ENCODE results near the gene LRRFIP1. TPM values are rescaled to one million over a fixed set of nuclear protein-coding genes. Genes with fewer than 3 reads are reported as not detected.

The LRRFIP1 gene
- polyA plus RNA-seq, 1 experiment, result 71.1 TPM

GRCh38 chr2:237645261-237645660 lies 17.9 kb downstream of the LRRFIP1 start:
- H3K9me3 ChIP-seq (ENCODE audit: control insufficient read depth, insufficient read depth, low read length), result peaks cover 4% of the 10 kb centered on the region; the same call in 1 of the 2 replicates
- no peaks in the 10 kb centered on the region for H3K27me3 ChIP-seq (ENCODE audit: control insufficient read depth, insufficient read depth, low read length)
- no peak for DNase-seq (ENCODE audit: low read depth, low spot score)
- POLR2A ChIA-PET, result no interaction called here
- no peak overlapping the region for H3K27ac ChIP-seq (ENCODE audit: low read depth, low read length)
- TF ChIP-seq CTCF (IDR thresholded peaks at IDR 0.05; ENCODE audit: low read depth, low read length), result no peak
- CTCF ChIA-PET, result interaction anchor here (0.7 to 1.5 kb wide), 2 partner anchors 15 to 73 kb away, joined by 3 read pairs; no protein-coding TSS in a partner anchor
- no peak overlapping the region for H3K4me3 ChIP-seq (ENCODE audit: low read depth, low read length)

- CTCF ChIA-PET, result no interaction called here
- TF ChIP-seq CTCF (IDR thresholded peaks at IDR 0.05; ENCODE audit: low read depth, low read length), result no peak
- Histone ChIP-seq H3K9me3 (ENCODE audit: control insufficient read depth, insufficient read depth, low read length) (peaks cover 15% of the 10 kb centered on the region), H3K4me3 (ENCODE audit: low read depth, low read length) (no peak overlapping the region), H3K27me3 (ENCODE audit: control insufficient read depth, insufficient read depth, low read length) (no peaks in the 10 kb centered on the region), H3K27ac (ENCODE audit: low read depth, low read length) (no peak overlapping the region)
- DNase-seq (ENCODE audit: low read depth, low spot score), result no peak
- POLR2A ChIA-PET, result no interaction called here
These were observed 20.0 kb downstream of the LRRFIP1 start for GRCh38 chr2:237647176-237648015.

GRCh38 chr2:237648016-237648381 lies 20.6 kb downstream of the LRRFIP1 start:
- Histone ChIP-seq H3K9me3 (ENCODE audit: control insufficient read depth, insufficient read depth, low read length) (peaks cover 15% of the 10 kb centered on the region), H3K27ac (ENCODE audit: low read depth, low read length) (no peak overlapping the region), H3K4me3 (ENCODE audit: low read depth, low read length) (no peak overlapping the region), H3K27me3 (ENCODE audit: control insufficient read depth, insufficient read depth, low read length) (no peaks in the 10 kb centered on the region)
- POLR2A ChIA-PET, result no interaction called here
- CTCF ChIA-PET, result no interaction called here
- no peak for TF ChIP-seq CTCF (IDR thresholded peaks at IDR 0.05; ENCODE audit: low read depth, low read length)
- no peak for DNase-seq (ENCODE audit: low read depth, low spot score)

GRCh38 chr2:237649541-237650454 lies 22.4 kb downstream of the LRRFIP1 start:
- no peaks in the 10 kb centered on the region for H3K27me3 ChIP-seq (ENCODE audit: control insufficient read depth, insufficient read depth, low read length)
- ChIA-PET POLR2A (no interaction called here), CTCF (no interaction called here)
- no peak overlapping the region for H3K27ac ChIP-seq (ENCODE audit: low read depth, low read length)
- TF ChIP-seq CTCF (IDR thresholded peaks at IDR 0.05; ENCODE audit: low read depth, low read length), result no peak
- no peak for DNase-seq (ENCODE audit: low read depth, low spot score)
- no peak overlapping the region for H3K4me3 ChIP-seq (ENCODE audit: low read depth, low read length)
- peaks cover 11% of the 10 kb centered on the region for H3K9me3 ChIP-seq (ENCODE audit: control insufficient read depth, insufficient read depth, low read length)

GRCh38 chr2:237650455-237650850 lies 23.1 kb downstream of the LRRFIP1 start:
- H3K27me3 ChIP-seq (ENCODE audit: control insufficient read depth, insufficient read depth, low read length), result no peaks in the 10 kb centered on the region

More at GRCh38 chr2:237650455-237650850, 23.1 kb downstream of the LRRFIP1 start:
- Histone ChIP-seq H3K27ac (ENCODE audit: low read depth, low read length) (no peak overlapping the region), H3K9me3 (ENCODE audit: control insufficient read depth, insufficient read depth, low read length) (peaks cover 11% of the 10 kb centered on the region), H3K4me3 (ENCODE audit: low read depth, low read length) (no peak overlapping the region)
- CTCF ChIA-PET, result no interaction called here
- TF ChIP-seq CTCF (IDR thresholded peaks at IDR 0.05; ENCODE audit: low read depth, low read length), result no peak
- no peak for DNase-seq (ENCODE audit: low read depth, low spot score)
- POLR2A ChIA-PET, result no interaction called here

All from AG04450 (cell line).